ENCODE results near the gene CUX1.

GRCh38 chr7:101918426-101918825 lies 101.0 kb downstream of the CUX1 start:
- TF ChIP-seq POLR2A (IDR thresholded peaks at IDR 0.05) (no peak), CTCF (IDR thresholded peaks at IDR 0.05) (no peak)

Measured in ovary (tissue), 3 donors.